H9 (cell line): ENCODE measurements around the gene DMXL2. TPM values are rescaled to one million over a fixed set of nuclear protein-coding genes. Genes with fewer than 3 reads are reported as not detected.
"Not testable (repeated sequence)": the region's sequence is repeated elsewhere in the genome, so short reads cannot be mapped to it uniquely, and the experiment has no call there.

Source experiments
- DNase-seq: peaks from one replicate; pipeline ENCODE4 v3.0.0-alpha.2; 2017
- H2AFZ ChIP-seq: one replicate; pipeline ENCODE4 v1.6.1; 2013; ENCODE audit warnings: mild to moderate bottlenecking, low read length, control low read depth, moderate library complexity
- H2AK5ac ChIP-seq: 2 replicates; pipeline ENCODE4 v1.6.1; 2013; ENCODE audit warnings: low read length, control low read depth, mixed read lengths; ENCODE audit not compliant: insufficient read length
- H2BK120ac ChIP-seq: one replicate; pipeline ENCODE4 v1.6.1; 2013; ENCODE audit warnings: low read depth, mild to moderate bottlenecking, low read length, control low read depth, inconsistent platforms; ENCODE audit not compliant: poor library complexity, severe bottlenecking
- H2BK12ac ChIP-seq: 2 replicates; pipeline ENCODE4 v1.6.1; 2013; ENCODE audit warnings: low read length, control low read depth, mixed read lengths, low read depth; ENCODE audit not compliant: insufficient read length
- H2BK15ac ChIP-seq: 2 replicates; pipeline ENCODE4 v1.6.1; 2013; ENCODE audit warnings: low read depth, low read length, control low read depth
- H2BK20ac ChIP-seq: one replicate; pipeline ENCODE4 v1.6.1; 2013; ENCODE audit warnings: low read depth, mild to moderate bottlenecking, low read length, control low read depth, inconsistent platforms; ENCODE audit not compliant: poor library complexity, severe bottlenecking
- H2BK5ac ChIP-seq: 2 replicates; pipeline ENCODE4 v1.6.1; 2013; ENCODE audit warnings: low read length, control low read depth, mixed read lengths; ENCODE audit not compliant: insufficient read length
- H3K14ac ChIP-seq: 2 replicates; pipeline ENCODE4 v1.6.1; 2013; ENCODE audit warnings: low read length, control low read depth; ENCODE audit not compliant: insufficient read depth
- H3K18ac ChIP-seq: 2 replicates; pipeline ENCODE4 v1.6.1; 2013; ENCODE audit warnings: low read depth, mild to moderate bottlenecking, mixed read lengths, low read length, control low read depth; ENCODE audit not compliant: insufficient read length
- H3K23ac ChIP-seq: 2 replicates; pipeline ENCODE4 v1.6.1; 2013; ENCODE audit warnings: low read length, control low read depth, mixed read lengths, low read depth; ENCODE audit not compliant: insufficient read length
- H3K23me2 ChIP-seq: 2 replicates; pipeline ENCODE4 v1.6.1; 2013; ENCODE audit warnings: low read depth, mild to moderate bottlenecking, mixed read lengths, low read length, control low read depth; ENCODE audit not compliant: insufficient read length, poor library complexity, severe bottlenecking
- H3K27ac ChIP-seq: 2 replicates; pipeline ENCODE4 v1.5.1; 2013; ENCODE audit warnings: low read length, control low read depth, mixed read lengths, low read depth; ENCODE audit not compliant: insufficient read length
- H3K27me3 ChIP-seq: 2 replicates; pipeline ENCODE4 v1.6.1; 2013; ENCODE audit warnings: low read length, control low read depth, inconsistent platforms; ENCODE audit not compliant: insufficient read depth
- H3K4ac ChIP-seq: 2 replicates; pipeline ENCODE4 v1.6.1; 2013; ENCODE audit warnings: low read depth, mild to moderate bottlenecking, control low read depth, inconsistent platforms, low read length, moderate library complexity
- H3K4me1 ChIP-seq: 2 replicates; pipeline ENCODE4 v1.6.1; 2013; ENCODE audit warnings: low read length, control low read depth, inconsistent platforms; ENCODE audit not compliant: insufficient read depth
- H3K4me2 ChIP-seq: 2 replicates; pipeline ENCODE4 v1.6.1; 2013; ENCODE audit warnings: low read length, control low read depth, mixed read lengths; ENCODE audit not compliant: insufficient read length, insufficient read depth
- H3K56ac ChIP-seq: 2 replicates; pipeline ENCODE4 v1.6.1; 2013; ENCODE audit warnings: low read depth, mild to moderate bottlenecking, mixed read lengths, low read length, control low read depth; ENCODE audit not compliant: insufficient read length
- H3K79me1 ChIP-seq: 2 replicates; pipeline ENCODE4 v1.6.1; 2013; ENCODE audit warnings: low read depth, mild to moderate bottlenecking, moderate library complexity, low read length, control low read depth, inconsistent platforms; ENCODE audit not compliant: insufficient read depth, poor library complexity, severe bottlenecking
- H3K79me2 ChIP-seq: 2 replicates; pipeline ENCODE4 v1.6.1; 2013; ENCODE audit warnings: low read length, control low read depth, inconsistent platforms; ENCODE audit not compliant: insufficient read depth
- H3K9ac ChIP-seq: 2 replicates; pipeline ENCODE4 v1.6.1; 2013; ENCODE audit warnings: low read length, control low read depth, mixed read lengths; ENCODE audit not compliant: insufficient read length; ENCODE audit errors: extremely low read depth
- H3K9me3 ChIP-seq: one replicate; pipeline ENCODE4 v1.6.1; 2013; ENCODE audit warnings: low read depth, low read length, inconsistent platforms; ENCODE audit not compliant: control insufficient read depth
- H3T11ph ChIP-seq: one replicate; pipeline ENCODE4 v1.6.1; 2013; ENCODE audit warnings: mild to moderate bottlenecking, low read length, control low read depth, inconsistent platforms
- H4K20me1 ChIP-seq: one replicate; pipeline ENCODE4 v1.6.1; 2013; ENCODE audit not compliant: control insufficient read depth, insufficient read length, insufficient read depth
- H4K5ac ChIP-seq: 2 replicates; pipeline ENCODE4 v1.6.1; 2013; ENCODE audit warnings: low read depth, mild to moderate bottlenecking, mixed read lengths, low read length, control low read depth; ENCODE audit not compliant: insufficient read length
- H4K8ac ChIP-seq: replicated peaks from 2 replicates; pipeline ENCODE4 v1.6.1; 2013; ENCODE audit warnings: low read length, control low read depth, mixed read lengths, low read depth; ENCODE audit not compliant: insufficient read length
- H4K91ac ChIP-seq: 2 replicates; pipeline ENCODE4 v1.6.1; 2013; ENCODE audit warnings: low read depth, mild to moderate bottlenecking, moderate library complexity, mixed read lengths, low read length, control low read depth; ENCODE audit not compliant: insufficient read length
- H3K27ac Mint-ChIP-seq, 3 experiments: 2 replicates in 2 of 3; 3 replicates in 1 of 3; pipeline ENCODE4 v1.8.0; 2020 to 2021; ENCODE audit warnings: mixed read lengths in 3 of 3, mild to moderate bottlenecking in 1 of 3, moderate library complexity in 1 of 3
- H3K27me3 Mint-ChIP-seq: 2 replicates; pipeline ENCODE4 v1.8.0; 2021; ENCODE audit warnings: low read depth, mild to moderate bottlenecking, moderate library complexity, mixed read lengths
- H3K36me3 Mint-ChIP-seq, 3 experiments: 2 replicates in 2 of 3; 3 replicates in 1 of 3; pipeline ENCODE4 v1.8.0; 2020 to 2021; ENCODE audit warnings: low read depth in 3 of 3, mixed read lengths in 3 of 3; ENCODE audit not compliant: insufficient read depth in 1 of 3
- H3K4me1 Mint-ChIP-seq, 2 experiments: 2 replicates each; pipeline ENCODE4 v1.8.0; 2020; ENCODE audit warnings: mixed read lengths in 2 of 2
- H3K4me3 Mint-ChIP-seq, 2 experiments: 2 replicates in 1 of 2; 3 replicates in 1 of 2; pipeline ENCODE4 v1.8.0; 2020 to 2021; ENCODE audit warnings: mild to moderate bottlenecking in 2 of 2, mixed read lengths in 2 of 2, moderate library complexity in 1 of 2
- H3K9me3 Mint-ChIP-seq, 2 experiments: 2 replicates in 1 of 2; 3 replicates in 1 of 2; pipeline ENCODE4 v1.8.0; 2020; ENCODE audit warnings: mild to moderate bottlenecking in 2 of 2, mixed read lengths in 2 of 2, moderate library complexity in 1 of 2
- WGBS: extraction: QIAGEN DNeasy Blood & Tissue Kit; methylation state at CpG from one replicate; pipeline ENCODE4 v1.1.7; 2013; ENCODE audit warnings: missing lambda C conversion rate, low lambda C conversion rate, mixed read lengths; ENCODE audit not compliant: insufficient read length; ENCODE audit errors: extremely low coverage; 5-methylcytosine and 5-hydroxymethylcytosine counted together
- total RNA-seq: library from RNA; stranded (reverse); gene quantifications from 2 replicates; pipeline ENCODE4 v1.2.1, GENCODE V29; 2021

Gene DMXL2
- total RNA-seq, 1 experiment from 2014 or later = 13.9 TPM

DNA sequence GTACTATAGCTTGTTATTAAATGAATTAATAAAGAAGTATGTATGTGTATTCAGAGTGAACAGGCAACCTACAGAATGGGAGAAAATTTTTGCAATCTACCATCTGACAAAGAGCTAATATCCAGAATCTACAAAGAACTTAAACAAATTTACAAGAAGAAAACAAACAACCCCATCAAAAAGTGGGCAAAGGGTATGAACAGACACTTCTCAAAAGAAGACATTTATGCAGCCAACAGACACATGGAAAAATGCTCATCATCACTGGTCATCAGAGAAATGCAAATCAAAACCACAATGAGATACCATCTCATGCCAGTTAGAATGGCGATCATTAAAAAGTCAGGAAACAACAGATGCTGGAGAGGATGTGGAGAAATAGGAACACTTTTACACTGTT, 25.5 kb upstream of the DMXL2 start:
- not testable (repeated sequence) for H3K4me2 ChIP-seq, H3K9ac ChIP-seq, H3K36me3 Mint-ChIP-seq, H4K91ac ChIP-seq, H3K14ac ChIP-seq, H4K5ac ChIP-seq, H2BK15ac ChIP-seq, H3K79me1 ChIP-seq, H3K27ac ChIP-seq, H3K23me2 ChIP-seq, H2BK5ac ChIP-seq, H3K4me3 Mint-ChIP-seq, H3K9me3 ChIP-seq, H3K27me3 ChIP-seq, H3K27me3 Mint-ChIP-seq, H3K9me3 Mint-ChIP-seq, H3K27ac Mint-ChIP-seq, H4K8ac ChIP-seq, H2BK120ac ChIP-seq, H2BK20ac ChIP-seq, H4K20me1 ChIP-seq, H3K56ac ChIP-seq, H3K4me1 ChIP-seq, H3K4ac ChIP-seq, H3K18ac ChIP-seq, H3K23ac ChIP-seq, H3T11ph ChIP-seq, H3K4me1 Mint-ChIP-seq, DNase-seq, H2AFZ ChIP-seq, H2AK5ac ChIP-seq, H3K79me2 ChIP-seq, H2BK12ac ChIP-seq
- WGBS = no CpG with 5 or more reads among the region's 1 CpG
